DMS53 treated with DMSO at 0.1 percent for 48 hours (cell line): ENCODE results near the gene NTNG1.
"Not testable (repeated sequence)": the region's sequence is repeated elsewhere in the genome, so short reads cannot be mapped to it uniquely, and the experiment has no call there.

ENCODE experiments used
- DNase-seq: peaks from one replicate; lab custom pipeline; 2025; ENCODE audit not compliant: unreplicated experiment; lab: John Stamatoyannopoulos, UW

NTNG1 gene

DNA sequence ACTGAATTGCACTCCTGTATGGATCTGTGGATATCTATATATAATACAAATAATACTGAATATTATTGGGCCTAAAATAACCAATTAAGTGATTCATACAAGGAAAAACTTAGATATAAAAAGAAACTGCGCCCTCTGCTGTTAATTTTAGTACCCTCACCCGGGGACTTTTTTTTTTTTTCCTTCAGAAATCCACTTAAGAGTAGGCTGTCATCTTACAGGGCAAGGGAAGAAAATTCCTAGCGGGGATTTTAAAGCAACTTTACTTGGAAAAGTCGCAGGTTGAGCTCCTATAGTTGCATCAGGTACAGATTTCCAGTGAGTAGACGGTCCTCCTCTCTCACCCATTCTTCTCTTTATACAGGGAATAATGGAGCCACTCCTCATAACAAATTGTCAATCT, 1.3 kb downstream of the NTNG1 start:
- DNase-seq, result peak; percentile 62

DNA sequence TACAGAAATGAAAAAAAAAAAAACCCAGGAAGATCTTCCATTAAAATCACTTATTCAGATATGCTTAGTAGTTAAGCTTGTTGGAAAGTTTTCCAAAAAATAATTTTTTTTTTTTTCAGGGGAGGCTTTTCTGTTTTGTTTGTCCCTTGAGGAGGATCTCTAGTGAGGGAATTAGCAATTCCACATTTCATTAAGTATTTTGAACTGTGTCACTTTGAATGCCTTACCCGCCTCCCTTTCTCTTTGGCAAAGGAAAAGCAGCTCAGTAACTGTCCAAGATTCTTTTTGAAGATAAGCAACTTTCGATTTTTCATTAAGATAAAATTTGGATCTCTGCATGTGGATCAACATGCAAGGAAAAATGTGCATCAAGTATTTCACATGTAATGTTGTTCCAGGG, 1.8 kb downstream of the NTNG1 start:
- no peak for DNase-seq

DNA sequence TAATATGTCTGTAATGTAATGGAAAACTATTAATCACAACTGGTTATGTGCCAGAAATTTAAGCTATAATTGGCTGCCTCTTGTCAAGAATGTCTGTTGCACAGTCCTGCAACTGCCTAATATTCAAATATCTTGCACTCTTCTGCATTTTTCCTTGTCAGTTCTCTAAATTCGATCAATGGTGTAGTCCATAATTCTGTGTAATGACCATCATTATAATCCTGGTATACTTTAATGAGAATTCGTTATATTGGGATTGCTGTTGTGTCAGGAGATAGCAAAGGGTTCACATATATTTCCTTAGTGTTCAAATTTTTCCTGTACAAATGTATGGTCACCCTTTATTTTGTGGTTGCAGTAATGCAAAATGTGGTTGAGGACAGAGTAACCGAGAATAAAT, 4.8 kb downstream of the NTNG1 start:
- no peak for DNase-seq

GRCh38 chr1:107147843-107148242, 7.0 kb downstream of the NTNG1 start:
- no peak for DNase-seq

- no peak for DNase-seq
These were observed 9.1 kb downstream of the NTNG1 start for GRCh38 chr1:107149946-107150345.

DNA sequence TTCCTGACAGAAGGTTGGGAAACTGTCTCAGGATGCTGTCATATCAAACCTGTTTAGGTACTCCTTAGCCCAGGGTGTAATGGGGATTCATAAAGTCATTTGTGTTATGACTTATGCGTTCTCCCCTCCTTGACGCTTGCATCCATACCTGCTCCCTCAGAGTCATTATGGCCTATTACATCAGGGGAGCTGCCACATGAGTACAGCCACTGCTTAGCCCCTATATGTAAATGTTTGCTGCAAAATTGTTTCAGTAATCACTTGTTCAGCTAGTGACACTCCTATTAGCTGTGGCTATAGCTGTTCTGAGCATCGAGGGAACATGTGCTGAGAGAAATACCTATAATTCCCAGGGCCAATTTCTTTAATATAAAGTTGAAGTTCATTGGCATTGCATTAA, 10.5 kb downstream of the NTNG1 start:
- no peak for DNase-seq

DNA sequence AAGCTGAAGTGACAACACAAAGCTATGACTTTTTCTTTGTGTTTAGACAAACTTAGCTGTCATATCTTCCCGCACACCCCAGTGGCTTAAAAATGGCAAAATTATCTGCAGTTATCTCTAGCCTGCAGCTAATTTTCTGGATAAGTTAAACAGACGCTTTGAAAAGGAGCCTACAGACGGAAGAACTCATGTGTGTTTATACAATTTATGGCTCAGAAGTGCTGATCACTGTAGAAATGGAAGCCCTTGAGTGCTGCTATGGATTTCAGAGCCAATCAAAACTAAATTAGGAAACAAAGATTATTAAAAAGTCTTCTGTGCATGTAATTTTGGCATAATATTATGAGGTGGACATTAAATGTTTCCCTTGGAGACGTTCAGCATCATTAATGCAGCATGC, 11.6 kb downstream of the NTNG1 start:
- no peak for DNase-seq

- peak; percentile 30 for DNase-seq
These were observed 12.2 kb downstream of the NTNG1 start for GRCh38 chr1:107153014-107153413.

GRCh38 chr1:107158496-107158895, 17.7 kb downstream of the NTNG1 start:
- DNase-seq, result no peak

DNA sequence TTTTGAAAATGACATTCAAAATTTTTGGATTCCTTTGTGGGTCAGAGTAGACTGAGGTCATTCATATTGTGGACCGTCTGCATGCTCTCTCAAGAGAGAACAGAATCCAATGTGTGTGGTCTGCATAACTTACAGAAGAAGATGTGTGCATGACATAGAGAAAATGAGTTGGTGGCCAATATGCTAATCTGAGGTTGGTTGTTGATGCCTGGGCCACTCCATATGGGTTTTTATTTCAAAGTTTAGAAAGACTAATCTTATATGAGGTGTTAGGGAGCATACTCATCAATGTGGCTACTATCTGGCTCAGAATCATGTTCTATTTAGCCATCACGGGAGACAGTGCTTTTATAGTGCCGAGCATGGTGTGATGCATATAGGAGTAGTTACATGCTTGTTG, 18.2 kb downstream of the NTNG1 start:
- no peak for DNase-seq

DNA sequence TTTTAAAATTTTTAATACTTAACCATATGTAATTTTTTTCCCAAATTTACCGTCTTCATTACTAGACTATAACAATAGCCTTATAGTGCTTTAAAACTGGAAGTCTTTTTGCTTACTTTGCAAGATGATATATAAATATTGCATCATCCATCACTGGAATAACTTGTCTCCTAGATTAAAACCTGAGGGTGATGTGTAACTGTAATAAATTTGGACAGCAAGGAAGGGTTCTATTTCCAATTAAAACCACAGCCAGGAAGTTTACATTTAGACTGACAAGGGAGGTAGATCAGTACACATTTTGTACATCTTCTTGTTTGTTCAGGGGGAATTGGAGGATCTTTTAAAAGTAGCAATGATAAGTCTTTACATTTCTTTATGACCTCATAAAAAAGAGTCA, 21.9 kb downstream of the NTNG1 start:
- peak; percentile 13 for DNase-seq

DNA sequence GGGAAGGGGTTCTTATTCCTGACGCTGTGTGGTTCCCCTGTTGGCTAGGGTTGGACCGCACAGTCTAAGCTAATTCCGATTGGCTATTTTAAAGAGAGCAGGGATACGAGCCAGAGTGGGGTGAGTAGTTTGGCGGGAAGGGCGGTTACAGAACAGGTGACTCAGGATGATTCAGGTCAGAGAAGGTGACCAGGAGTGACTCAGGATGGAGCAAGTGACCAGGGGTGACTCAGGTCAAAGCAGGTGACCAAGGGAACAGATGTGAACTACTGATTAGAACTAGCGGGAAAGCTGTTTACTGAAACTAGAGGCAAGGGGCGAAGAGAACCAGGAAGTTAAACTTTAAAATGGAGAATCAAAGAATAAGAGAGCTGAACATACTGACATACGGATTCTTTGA, 24.1 kb downstream of the NTNG1 start:
- DNase-seq, result not testable (repeated sequence)

DNA sequence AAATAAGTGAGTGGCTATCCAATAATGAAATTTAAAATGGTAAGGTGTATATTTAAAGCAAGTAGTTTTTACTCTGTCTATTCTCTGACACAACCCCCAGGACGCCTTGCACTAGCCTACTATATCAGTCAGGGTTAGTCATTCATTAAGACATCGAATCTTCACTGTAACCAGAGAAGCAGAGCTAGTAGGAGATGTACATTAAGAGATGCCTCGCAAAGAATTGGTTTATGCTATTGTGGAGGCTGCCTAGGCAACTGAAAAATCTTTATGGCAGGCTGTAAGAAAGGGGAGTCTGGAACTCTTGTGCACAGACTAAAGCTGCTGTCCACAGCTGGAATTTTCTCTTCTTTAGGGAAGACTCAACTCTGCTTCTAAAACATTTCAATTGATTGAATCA, 28.8 kb downstream of the NTNG1 start:
- DNase-seq, result no peak

DNA sequence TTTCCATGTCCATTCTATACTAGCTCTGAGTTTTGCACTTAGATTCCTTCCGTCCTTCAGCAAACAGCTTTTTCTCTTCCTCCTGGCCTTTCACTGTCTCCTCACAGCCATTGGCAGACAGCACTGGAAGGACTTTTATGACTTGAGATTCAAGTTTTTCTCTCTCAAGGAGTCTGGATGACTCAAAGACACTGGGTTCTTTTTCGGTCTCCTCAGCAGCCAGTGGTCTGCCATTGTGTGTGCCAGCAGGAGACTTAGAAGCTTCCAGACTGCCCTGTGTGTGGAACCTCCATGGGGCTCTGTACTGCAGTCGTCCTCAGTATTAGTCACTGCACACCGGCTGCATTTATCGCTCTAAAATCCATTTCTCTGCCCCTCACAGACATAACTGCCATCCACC, 30.5 kb downstream of the NTNG1 start:
- DNase-seq, result no peak

GRCh38 chr1:107172450-107173170, 31.8 kb downstream of the NTNG1 start:
- DNase-seq, result no peak

DNA sequence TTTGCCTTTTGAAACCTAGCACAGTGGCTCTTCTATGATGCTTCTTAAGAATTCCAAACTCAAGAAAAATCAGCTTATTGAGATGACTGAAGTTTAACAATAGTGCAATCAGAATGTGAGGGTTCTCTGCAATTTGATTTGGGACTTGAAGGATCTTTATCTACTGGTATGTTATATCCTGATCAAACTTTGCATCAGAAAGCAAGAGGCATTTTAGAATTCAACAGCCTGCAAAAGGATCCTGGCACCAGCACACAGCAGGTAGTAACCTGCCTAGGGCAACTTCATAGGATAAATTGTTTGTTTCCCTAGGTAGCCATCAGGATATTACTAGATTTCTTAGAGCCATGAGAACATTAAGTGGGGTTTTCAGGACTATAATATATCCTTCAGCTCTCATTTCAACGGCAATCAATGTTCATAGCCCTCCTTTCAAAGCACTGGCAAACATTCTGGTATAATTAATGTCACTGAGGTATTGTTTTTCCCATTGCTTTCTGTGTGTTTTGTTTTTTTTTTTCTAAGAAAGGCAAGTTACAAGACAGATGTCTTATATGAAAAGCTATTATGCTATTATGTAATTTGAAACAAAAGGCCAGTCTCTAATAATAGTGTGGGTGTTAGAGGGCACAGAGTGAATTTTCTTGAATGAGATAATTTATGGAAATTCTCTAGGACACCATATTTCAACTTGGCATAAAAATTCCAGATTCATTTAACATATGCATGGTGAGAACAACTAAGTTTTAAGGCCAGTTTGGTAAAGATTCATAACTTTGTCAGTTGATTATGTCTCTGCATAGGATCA, 34.5 kb downstream of the NTNG1 start:
- DNase-seq, result no peak

- no peak for DNase-seq
These were observed 40.6 kb downstream of the NTNG1 start for GRCh38 chr1:107181253-107181969.

DNA sequence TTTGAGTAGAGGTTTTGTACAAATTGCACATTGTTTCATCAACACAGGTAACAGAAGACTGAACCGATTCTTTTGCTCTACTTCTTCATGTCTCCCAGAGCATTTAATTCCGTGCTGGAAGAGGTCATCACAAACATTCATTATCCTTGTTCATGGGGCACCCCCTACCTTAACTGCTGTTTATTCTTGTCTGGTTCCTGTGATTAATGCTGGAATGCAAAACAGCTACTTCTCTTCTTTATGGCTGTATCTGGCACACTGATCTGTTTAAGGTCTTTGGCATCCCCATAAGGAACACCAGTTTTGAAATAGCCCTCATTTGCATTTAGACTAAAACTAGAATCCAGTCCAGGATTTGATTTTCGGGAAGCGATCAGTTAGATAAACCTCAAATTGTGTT, 42.2 kb downstream of the NTNG1 start:
- DNase-seq, result no peak

- no peak for DNase-seq
These were observed 44.0 kb downstream of the NTNG1 start for GRCh38 chr1:107184888-107185287.

- no peak for DNase-seq
These were observed 46.6 kb downstream of the NTNG1 start for GRCh38 chr1:107187399-107187798.

DNA sequence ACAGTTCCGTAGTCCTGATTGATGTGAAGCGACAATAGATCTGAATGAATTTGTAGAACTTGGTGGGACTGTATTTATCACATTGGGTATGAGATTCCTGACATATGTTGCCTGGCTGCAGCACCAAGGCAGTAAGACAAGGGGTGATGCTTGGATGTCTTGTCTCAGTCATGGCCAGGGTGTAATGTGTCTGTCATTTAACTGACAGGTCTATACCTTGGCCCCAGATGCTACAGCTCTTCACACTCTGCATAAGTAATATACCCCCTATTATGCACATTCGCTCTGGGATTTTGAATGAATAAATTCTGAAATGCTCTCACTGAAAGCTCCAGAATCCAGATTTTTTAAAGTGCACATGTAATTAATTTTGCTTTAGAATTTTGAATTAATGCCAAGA, 47.3 kb downstream of the NTNG1 start:
- no peak for DNase-seq

GRCh38 chr1:107194380-107194779, 53.5 kb downstream of the NTNG1 start:
- DNase-seq, result no peak
